NB4 (cell line): ENCODE data around the gene ANKRD65.

Experiments used
- DNase-seq: peaks from one replicate; pipeline ENCODE4 v3.0.0; 2010; ENCODE audit warnings: low read depth
- H3K4me3 ChIP-seq: one replicate; pipeline ENCODE4 v1.5.1; 2011; ENCODE audit warnings: mild to moderate bottlenecking, low read depth, low read length, moderate library complexity
- MYC ChIP-seq: IDR thresholded peaks from 2 replicates; pipeline ENCODE4 v1.6.1; 2011; ENCODE audit warnings: low read depth, low read length
- POLR2A ChIP-seq: IDR thresholded peaks from 2 replicates; pipeline ENCODE4 v1.6.1; 2011; ENCODE audit warnings: mild to moderate bottlenecking; ENCODE audit not compliant: insufficient read length; ENCODE audit errors: extremely low read depth
- TF ChIP-seq, protein P1 (sequence below): IDR thresholded peaks from one replicate; pipeline ENCODE4 v1.5.1; 2012; ENCODE audit warnings: low read depth, low read length
- TF ChIP-seq, protein P2 (sequence below): IDR thresholded peaks from 2 replicates; pipeline ENCODE4 v1.6.1; 2011; ENCODE audit warnings: low read depth, low read length

Gene ANKRD65

DNA sequence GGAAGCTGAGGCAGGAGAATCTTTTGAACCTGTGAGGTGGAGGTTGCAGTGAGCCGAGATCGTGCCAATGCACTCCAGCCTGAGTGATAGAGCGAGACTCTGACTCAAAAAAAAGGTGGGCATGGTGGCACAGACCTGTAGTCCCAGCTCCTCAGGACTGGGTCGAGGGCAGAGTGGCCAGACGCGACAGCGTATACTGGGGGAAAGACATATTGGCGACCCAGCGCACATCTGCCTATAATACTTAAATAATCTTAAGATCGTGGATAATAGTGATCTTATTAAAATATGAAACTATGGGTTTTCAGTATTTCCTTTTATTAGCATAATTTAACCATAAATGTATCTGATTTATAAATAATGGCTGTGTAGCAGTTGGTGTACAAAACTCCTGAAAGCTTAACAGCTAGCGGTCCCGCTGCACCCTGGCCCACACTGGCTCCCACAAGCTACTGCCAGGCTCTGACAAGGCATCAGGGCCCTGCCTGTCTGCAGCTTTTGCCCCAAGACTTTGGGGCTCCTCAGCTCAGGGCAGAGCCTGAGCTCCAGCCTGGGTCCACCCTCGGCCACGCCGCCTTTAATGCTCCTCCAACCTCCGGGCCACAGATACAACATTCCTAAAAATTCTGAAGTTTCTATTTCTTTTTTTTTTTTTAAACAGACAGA, 43.4 kb downstream of the ANKRD65 start:
- H3K4me3 ChIP-seq = no peak overlapping the region
- TF ChIP-seq, protein P1, sequence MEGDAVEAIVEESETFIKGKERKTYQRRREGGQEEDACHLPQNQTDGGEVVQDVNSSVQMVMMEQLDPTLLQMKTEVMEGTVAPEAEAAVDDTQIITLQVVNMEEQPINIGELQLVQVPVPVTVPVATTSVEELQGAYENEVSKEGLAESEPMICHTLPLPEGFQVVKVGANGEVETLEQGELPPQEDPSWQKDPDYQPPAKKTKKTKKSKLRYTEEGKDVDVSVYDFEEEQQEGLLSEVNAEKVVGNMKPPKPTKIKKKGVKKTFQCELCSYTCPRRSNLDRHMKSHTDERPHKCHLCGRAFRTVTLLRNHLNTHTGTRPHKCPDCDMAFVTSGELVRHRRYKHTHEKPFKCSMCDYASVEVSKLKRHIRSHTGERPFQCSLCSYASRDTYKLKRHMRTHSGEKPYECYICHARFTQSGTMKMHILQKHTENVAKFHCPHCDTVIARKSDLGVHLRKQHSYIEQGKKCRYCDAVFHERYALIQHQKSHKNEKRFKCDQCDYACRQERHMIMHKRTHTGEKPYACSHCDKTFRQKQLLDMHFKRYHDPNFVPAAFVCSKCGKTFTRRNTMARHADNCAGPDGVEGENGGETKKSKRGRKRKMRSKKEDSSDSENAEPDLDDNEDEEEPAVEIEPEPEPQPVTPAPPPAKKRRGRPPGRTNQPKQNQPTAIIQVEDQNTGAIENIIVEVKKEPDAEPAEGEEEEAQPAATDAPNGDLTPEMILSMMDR = no peak
- TF ChIP-seq POLR2A (no peak), MYC (no peak)
- TF ChIP-seq, protein P2, sequence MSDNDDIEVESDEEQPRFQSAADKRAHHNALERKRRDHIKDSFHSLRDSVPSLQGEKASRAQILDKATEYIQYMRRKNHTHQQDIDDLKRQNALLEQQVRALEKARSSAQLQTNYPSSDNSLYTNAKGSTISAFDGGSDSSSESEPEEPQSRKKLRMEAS = no peak
- no peak for DNase-seq

DNA sequence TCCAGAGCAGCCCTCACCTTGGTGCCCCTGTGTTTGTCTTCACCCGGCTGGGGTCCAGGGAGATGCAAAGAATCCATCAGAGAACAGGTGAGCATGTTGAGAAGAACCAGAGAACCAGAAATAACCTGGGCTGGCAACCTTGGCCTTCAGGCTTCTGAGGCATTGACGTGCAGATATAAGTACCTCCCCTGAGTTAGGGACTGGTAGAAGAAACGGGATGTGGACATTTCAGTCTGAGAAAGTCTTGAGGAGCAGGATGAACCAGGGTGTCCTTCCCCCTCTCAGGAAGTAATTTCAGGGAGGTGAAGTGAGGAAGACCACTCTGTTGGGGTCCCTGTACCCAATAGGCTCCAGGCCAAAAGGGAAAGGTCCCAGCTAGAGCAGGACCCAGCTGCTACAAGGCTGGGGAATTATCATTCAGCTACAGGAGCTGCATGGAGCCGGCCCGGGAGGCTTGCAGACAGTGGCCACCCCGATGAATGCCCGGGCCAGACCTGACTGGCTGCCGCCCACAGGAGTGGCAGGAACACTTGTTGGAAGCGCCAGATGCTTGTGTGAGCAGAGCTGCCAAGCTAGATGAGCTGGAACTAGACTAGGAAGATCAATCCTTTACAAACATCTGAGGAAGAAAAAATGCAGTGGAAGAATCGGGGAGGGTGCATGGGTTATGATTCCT, 44.4 kb downstream of the ANKRD65 start:
- no peak for TF ChIP-seq POLR2A
- TF ChIP-seq MYC = no peak
- no peak for DNase-seq
- H3K4me3 ChIP-seq = peak overlapping the region; percentile 72

DNA sequence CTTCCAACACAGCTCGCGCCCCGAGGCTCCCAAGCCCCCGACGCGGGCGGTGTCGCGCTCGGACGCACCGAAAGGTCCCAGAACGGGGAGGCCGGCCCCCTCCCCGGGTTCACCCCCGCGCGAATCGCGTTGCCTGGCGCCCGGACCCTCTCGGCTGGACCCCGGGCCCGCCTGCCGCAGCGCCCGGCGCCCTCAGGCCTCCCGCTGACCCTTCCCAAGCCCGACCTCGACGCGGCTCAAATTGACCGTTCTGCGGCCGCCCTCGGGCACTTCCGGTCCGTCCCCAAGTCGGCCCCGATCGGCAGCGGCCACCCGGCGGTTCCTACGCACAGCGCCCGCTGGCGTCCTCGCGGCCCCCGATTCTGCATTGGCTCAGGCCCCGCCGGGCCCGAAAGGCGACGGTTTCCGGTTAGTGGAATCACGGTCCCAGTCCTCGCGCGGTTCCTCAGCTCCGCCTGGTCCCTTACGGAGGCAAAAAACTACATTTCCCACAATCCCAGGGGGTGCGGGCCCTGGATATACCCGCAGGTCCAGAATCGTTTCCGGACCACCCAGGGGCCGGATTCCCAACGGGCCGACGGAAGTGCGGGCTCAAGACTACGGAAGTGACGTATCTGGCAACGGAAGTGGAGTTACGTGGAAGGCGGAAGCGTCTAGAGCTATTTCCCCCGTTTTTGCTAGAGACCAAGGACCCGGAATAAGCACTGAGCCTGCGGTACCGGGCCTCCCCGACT, 46.0 kb downstream of the ANKRD65 start, which contains the start of gene AURKAIP1:
Gene AURKAIP1, minus strand, starts transcription at position 279 of the 734 bp plus-strand sequence. CDS start 451 bp downstream, outside the sequence.
- peak within 1 kb of the TSS; percentile 80 for H3K4me3 ChIP-seq
- TF ChIP-seq, protein P2 = peak; percentile 54
- TF ChIP-seq, protein P1 = peak; percentile 11
- peak; percentile 55 for TF ChIP-seq POLR2A
- peak; percentile 72 for TF ChIP-seq MYC
- peak; percentile 99 for DNase-seq

DNA sequence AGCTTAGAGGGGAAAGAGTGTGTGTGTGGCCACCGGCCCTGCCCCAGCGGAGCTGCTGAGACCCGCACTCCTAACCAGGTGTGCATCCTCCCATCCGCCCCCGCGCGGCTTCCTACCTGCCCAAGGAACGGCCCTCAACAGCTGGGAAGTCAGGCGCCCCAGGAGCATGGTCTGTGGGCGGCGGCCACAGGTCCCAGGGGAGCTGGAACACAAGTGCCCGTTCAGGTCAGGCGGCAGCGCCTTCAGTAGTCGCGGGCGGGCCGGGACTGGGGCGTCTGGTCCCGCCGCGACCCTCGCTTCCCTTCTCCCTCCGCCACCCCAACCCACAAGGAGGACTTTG, 46.5 kb downstream of the ANKRD65 start:
- DNase-seq = peak; percentile 67
- peak overlapping the region; percentile 80 for H3K4me3 ChIP-seq
- TF ChIP-seq, protein P2 = no peak
- TF ChIP-seq MYC (no peak), POLR2A (no peak)
- TF ChIP-seq, protein P1 = no peak

DNA sequence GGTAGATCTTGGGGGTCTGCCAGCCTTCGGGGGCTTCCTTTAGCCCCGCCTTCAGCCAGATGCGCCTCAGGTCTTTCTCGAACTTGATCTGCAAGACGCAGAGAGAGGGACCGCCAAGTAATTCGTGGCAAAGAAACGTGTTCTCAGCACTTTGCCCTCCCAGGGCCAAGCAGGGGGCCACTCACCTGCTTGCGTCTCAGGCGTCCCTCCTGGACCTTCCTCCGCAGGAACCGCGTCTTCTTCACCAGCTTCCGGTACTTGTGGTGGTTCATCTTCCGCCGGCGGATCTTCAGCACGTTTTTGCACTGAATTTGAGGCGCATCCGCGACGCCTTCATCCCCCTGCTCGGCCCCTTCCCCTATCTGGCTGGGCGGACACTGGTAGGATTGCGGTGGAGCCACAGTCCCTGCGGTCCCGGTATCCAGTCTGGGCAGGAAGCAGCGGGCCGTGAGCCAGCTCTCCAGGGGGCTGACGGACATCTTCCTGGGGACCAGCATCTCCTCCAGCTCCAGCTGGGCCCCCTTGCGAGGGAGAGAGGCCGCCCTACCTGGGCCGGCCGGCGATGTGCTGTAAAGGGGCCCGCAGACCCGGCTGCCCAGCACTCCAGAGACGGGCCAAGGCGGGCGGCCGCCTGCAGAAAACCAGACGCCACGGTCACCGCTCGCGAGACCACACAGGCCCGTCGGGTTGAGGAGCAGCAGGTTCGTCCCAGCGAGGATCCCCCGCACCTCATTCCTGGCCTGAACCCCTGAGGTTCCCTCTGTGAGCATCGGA, 47.1 kb downstream of the ANKRD65 start:
- peak overlapping the region; percentile 80 for H3K4me3 ChIP-seq
- no peak for DNase-seq
- TF ChIP-seq, protein P1 = no peak
- no peak for TF ChIP-seq MYC
- TF ChIP-seq, protein P2 = no peak
- TF ChIP-seq POLR2A = no peak
